IPS-NIHi7 (cell line): ENCODE measurements around the gene RBMY1J.
"Not testable (repeated sequence)": the region's sequence is repeated elsewhere in the genome, so short reads cannot be mapped to it uniquely, and the experiment has no call there.

Experiments
- DNase-seq: peaks from one replicate; pipeline ENCODE4 v3.0.0; 2012; ENCODE audit warnings: mixed read lengths; ENCODE audit errors: extremely low spot score

RBMY1J gene

DNA sequence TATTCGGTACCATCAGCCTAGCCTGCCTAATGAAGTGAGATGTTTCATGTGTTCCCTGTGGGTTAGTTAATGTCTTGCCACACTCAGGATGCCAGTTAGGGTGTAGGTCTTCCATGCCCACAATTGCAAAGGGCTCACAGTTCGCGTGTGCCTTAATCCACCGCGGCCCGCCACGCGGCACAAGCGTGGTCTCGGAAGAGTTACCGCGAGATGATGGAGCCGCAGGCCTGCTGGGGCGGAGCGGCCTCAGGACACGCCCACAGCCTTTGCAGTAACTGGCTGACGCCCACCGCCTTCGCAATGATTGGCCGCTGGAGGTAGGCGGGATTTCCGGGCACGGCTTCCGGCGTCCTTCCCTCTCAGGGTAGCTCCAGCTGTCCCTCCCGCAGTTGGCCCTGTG lies at the start of gene RBMY1J:
Gene RBMY1J, plus strand, starts transcription at position 301 of the 400 bp plus-strand sequence. CDS start 2,038 bp downstream, outside the sequence.
- DNase-seq: not testable (repeated sequence)

- DNase-seq: no peak
These were observed 35.8 kb upstream of the RBMY1J start for GRCh38 chrY:22367416-22367815.

GRCh38 chrY:22370623-22371022 lies 32.6 kb upstream of the RBMY1J start:
- no peak for DNase-seq

GRCh38 chrY:22373494-22373893 lies 29.7 kb upstream of the RBMY1J start:
- DNase-seq: no peak

DNA sequence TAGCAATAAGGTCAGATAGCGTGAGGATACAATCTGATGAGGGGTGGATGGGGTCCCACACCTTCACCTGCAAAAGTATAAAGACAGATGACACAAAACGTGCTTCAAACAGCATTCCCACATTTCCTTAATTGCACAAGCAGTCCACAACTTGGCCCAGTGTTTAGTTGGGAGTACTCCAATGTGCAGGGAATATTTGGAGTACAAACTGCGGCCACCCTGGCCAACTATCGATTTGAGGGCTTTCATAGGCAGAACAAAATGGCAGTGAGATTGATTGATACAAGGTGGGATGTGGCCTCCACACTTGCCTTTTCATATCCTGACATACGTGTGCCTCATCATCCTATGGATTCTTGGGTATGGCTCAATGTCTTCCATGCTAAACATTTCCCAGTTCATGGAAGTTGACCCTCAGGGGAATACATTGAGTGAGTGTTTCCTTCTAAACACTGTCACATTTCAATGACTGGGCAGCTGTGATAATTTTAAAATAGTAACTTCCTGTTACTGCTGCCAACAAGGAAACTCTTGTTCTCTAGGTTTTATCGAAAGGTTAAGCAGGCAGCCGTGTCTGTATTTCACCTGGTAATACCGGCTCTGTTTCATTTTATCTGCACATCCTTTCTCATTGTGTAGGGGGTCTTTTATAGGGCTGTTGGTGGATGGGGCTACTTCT lies 41.6 kb downstream of the RBMY1J start:
- DNase-seq: not testable (repeated sequence)

DNA sequence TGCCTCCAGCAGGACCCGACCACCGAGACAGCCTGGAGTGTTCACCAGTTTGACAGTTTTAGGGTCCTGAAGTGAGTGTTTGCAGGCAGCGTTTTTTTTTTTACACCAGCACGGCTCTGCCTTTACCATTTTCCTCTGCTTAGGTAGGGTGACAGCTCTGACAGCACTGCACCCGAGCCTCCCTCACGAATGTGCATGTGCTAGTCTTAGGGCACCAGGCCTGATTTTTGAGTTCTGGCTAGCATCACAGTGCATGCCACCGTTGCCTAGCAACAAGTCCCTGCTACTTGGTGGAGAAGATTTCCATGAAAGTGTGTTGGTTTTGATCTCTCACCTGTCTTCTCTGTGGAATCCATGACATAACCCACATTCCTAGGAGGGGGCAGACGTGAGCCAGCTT lies 52.3 kb downstream of the RBMY1J start:
- DNase-seq: not testable (repeated sequence)

DNA sequence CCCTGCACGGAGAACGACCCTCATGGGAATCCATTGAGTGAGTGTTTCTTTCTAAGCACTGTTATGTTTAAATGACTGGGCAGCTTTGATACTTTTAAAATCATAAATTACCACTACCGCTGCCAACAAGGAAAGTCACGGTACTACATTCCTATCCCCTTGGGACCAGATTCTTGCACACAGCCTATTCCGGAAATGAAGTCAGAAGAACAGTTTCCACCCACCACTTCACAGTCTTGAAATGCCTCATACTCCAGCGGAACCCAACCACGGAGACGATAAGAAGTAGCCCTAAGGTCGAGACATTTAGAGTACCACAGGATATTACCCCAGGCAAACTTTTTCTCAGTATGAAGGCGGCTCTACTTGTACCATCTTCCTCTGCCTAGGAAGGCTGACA lies 58.8 kb downstream of the RBMY1J start:
- DNase-seq: not testable (repeated sequence)
